ENCODE measurements around the gene SLC16A11. TPM values are rescaled to one million over a fixed set of nuclear protein-coding genes. Genes with fewer than 3 reads are reported as not detected.

Gene SLC16A11
- total and polyA plus RNA-seq, 9 of the 15 experiments (the other 6 are each of a cell fraction or from before 2014, with no cell fraction given): not detected

DNA sequence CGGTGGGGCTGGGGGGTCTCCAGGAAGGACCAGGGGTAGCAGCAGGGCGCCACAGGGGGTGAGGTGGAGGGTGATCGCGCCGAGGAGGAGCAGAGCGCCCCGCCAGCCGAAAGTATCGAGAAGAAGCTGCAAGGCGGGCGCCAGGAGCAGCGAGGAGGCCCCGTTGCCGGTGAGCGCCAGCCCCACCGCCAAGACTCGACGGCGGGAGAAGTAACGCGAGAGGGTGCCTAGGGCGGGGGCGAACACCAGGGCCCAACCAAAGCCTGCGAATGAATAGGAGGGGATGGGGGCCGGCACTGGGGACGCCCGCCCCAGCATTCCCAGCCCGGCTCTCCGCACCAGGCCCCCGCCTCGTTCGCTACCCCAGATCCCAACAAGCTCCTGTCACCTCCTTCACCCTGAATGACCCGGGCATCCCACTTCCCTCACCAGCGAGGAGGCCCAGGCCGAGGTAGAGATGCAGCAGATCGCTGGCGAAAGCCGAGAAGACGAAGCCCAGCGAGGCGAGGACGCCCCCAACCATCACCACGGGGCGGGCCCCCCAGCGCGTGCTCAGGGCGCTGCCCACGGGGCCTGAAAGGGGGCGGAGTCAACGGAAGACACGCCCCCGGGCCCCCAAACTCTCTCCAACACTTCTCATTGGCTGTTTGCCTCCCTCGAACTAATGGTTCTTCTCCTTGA lies 1.3 kb downstream of the SLC16A11 start:
- FAIRE-seq (no peak), DNase-seq (ENCODE audit: extremely low read depth in 1 of 4, low spot score in 3 of 4) (no peak), ATAC-seq (no peak)
- BruUV-seq (replicated peaks): no TSS peak
- Histone ChIP-seq H3K27me3 (ENCODE audit: control insufficient read depth in 2 of 2, insufficient read depth in 2 of 2, low read length in 2 of 2) (no peaks in the 10 kb centered on the region), H3K9me3 (replicated peaks; ENCODE audit: control insufficient read depth, insufficient read depth, low read depth, low read length) (no peaks in the 10 kb centered on the region), H3K27ac (ENCODE audit: extremely low read depth, low read depth, low read length) (no peak overlapping the region), H3K36me3 (ENCODE audit: control insufficient read depth, insufficient read depth, low read length) (no peaks in the 10 kb centered on the region), H3K9me1 (ENCODE audit: control insufficient read depth, insufficient read depth, low read length) (no peaks in the 10 kb centered on the region), H3K4me2 (ENCODE audit: insufficient read depth, low read length) (no peak overlapping the region), H3K79me2 (ENCODE audit: control insufficient read depth, insufficient read depth, low read length) (no peaks in the 10 kb centered on the region), H4K20me1 (replicated peaks; ENCODE audit: control insufficient read depth, insufficient read depth, low read length) (no peaks in the 10 kb centered on the region), H3K4me1 (replicated peaks in 1 of 2; ENCODE audit: control insufficient read depth in 2 of 2, insufficient read depth in 2 of 2, low read length in 2 of 2) (peaks cover 5 to 33% of the 10 kb centered on the region in 2 experiments; a peak in 4 of 5 replicates), H2AFZ (ENCODE audit: low read depth, low read length) (no peak overlapping the region), H3K9ac (ENCODE audit: insufficient read depth in 1 of 2, low read depth in 2 of 2, low read length in 2 of 2) (no peak overlapping the region), H3K4me3 (no peak overlapping the region)
- ChIA-PET CTCF (ENCODE audit: low intra/inter-chr PET ratio) (no interaction called here), POLR2A (interaction anchor here (0.5 kb wide), 1 partner anchor 851 kb away, joined by 4 read pairs; no protein-coding TSS in a partner anchor)
- in situ Hi-C loops (cut with MboI): loop anchor here (10.0 to 25.0 kb wide), 2 partner anchors 292 to 520 kb away; partner anchors contain the start of genes ACAP1, SENP3 and TNFSF13
- intact Hi-C loops (cut with micrococcal nuclease): no loop called here
- TF ChIP-seq, protein P1, sequence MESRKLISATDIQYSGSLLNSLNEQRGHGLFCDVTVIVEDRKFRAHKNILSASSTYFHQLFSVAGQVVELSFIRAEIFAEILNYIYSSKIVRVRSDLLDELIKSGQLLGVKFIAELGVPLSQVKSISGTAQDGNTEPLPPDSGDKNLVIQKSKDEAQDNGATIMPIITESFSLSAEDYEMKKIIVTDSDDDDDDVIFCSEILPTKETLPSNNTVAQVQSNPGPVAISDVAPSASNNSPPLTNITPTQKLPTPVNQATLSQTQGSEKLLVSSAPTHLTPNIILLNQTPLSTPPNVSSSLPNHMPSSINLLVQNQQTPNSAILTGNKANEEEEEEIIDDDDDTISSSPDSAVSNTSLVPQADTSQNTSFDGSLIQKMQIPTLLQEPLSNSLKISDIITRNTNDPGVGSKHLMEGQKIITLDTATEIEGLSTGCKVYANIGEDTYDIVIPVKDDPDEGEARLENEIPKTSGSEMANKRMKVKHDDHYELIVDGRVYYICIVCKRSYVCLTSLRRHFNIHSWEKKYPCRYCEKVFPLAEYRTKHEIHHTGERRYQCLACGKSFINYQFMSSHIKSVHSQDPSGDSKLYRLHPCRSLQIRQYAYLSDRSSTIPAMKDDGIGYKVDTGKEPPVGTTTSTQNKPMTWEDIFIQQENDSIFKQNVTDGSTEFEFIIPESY (CRISPR knock-in tag; IDR thresholded peaks at IDR 0.05): peak; percentile 69; the same call in 1 of the 2 replicates
- no peak for TF ChIP-seq PHF20 (IDR thresholded peaks at IDR 0.05; ENCODE audit: partially characterized antibody)
- TF ChIP-seq, protein P2, sequence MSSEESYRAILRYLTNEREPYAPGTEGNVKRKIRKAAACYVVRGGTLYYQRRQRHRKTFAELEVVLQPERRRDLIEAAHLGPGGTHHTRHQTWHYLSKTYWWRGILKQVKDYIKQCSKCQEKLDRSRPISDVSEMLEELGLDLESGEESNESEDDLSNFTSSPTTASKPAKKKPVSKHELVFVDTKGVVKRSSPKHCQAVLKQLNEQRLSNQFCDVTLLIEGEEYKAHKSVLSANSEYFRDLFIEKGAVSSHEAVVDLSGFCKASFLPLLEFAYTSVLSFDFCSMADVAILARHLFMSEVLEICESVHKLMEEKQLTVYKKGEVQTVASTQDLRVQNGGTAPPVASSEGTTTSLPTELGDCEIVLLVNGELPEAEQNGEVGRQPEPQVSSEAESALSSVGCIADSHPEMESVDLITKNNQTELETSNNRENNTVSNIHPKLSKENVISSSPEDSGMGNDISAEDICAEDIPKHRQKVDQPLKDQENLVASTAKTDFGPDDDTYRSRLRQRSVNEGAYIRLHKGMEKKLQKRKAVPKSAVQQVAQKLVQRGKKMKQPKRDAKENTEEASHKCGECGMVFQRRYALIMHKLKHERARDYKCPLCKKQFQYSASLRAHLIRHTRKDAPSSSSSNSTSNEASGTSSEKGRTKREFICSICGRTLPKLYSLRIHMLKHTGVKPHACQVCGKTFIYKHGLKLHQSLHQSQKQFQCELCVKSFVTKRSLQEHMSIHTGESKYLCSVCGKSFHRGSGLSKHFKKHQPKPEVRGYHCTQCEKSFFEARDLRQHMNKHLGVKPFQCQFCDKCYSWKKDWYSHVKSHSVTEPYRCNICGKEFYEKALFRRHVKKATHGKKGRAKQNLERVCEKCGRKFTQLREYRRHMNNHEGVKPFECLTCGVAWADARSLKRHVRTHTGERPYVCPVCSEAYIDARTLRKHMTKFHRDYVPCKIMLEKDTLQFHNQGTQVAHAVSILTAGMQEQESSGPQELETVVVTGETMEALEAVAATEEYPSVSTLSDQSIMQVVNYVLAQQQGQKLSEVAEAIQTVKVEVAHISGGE (CRISPR knock-in tag; IDR thresholded peaks at IDR 0.05): no peak
- TF ChIP-seq POLR2G (IDR thresholded peaks at IDR 0.05; ENCODE audit: low read depth, low read length): peak; percentile 41
- WGBS (ENCODE audit: insufficient coverage, low coverage, missing lambda C conversion rate): 62% methylated on average over 11 of the region's 53 CpGs
